Measurements from ENCODE around the gene METTL26.

Gene METTL26

DNA sequence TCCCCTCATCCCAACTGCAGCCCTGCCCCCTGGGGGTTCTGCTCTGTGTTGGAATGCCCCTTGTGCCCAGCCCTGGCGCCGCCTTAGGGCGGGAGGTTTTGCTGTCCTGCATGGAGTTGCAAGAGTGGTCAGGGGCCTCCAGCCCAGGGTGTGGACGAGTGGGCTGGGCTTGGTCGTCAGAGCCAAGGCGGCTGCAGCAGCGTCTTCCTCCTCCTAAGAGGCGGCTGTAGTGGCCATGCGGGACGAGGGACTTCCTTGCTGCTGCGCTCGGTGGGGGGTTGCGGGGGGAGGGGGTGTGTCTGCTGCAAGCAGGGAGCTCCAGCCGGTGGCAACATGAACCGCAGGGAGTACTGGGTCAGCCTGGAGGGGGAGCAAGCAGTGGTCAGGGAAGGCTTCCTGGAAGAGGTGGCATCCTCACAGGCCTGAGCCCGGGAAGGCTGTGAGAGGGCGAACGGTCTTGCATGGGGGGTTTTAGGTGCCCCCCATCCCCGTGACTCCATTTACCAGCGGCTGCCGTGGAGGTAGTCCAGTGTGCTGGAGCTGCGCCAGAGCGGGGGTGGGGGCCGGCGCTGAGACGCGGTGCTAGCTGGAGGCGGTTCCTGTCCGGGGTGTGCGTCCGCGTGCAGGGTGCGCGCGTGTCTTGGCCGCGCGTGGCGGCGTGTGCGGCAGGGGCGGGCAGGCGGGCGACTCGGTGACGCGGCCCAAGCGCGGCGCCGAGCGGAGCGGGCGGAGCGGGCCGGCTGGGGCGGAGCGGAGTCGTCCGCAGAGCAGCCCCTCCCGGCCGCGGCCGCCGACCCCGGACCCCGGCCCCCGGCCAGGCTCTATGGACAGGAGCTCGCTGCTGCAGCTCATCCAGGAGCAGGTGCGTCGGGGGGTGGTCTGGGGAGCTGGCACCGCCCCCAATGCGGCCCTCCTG lies 39.1 kb upstream of the METTL26 start, which contains the start of gene RHBDL1:
Gene RHBDL1, plus strand, starts transcription at position 704 of the 916 bp plus-strand sequence. Its CDS starts 120 bp downstream, at position 824.
- no peak for DNase-seq

DNA sequence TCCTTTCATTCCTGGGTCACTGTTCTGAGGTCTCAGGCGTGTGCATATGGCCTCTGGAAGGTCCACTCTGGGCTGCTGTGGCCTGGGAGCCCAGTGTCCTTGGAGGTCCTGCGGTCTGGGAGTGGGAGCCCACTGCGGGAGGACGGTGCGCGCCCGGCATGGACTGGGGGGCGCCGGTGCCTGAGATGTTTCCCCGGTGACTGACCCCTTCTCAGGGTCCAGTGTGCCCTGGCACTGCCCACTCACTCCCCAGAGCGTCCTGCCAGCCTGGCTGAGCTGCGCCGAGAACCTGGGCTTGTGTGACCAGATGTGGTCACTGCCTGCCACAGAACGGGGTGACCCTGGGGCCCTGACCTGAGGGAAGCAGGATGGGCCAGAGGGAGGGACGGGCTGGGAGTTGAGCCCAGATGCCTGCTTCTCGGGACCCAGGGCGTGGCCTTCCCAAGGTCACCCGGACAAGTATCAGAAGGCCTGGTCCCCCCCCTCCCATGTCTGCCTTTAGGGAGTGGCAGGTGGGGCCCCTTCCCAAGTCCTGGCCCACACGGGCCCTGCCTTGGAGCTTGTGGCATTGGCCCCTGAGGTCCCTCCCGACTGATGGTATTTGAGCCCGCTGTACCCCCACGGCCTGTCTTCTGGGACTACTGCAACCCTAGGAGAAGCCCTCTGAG lies 38.2 kb upstream of the METTL26 start:
- DNase-seq, result no peak

DNA sequence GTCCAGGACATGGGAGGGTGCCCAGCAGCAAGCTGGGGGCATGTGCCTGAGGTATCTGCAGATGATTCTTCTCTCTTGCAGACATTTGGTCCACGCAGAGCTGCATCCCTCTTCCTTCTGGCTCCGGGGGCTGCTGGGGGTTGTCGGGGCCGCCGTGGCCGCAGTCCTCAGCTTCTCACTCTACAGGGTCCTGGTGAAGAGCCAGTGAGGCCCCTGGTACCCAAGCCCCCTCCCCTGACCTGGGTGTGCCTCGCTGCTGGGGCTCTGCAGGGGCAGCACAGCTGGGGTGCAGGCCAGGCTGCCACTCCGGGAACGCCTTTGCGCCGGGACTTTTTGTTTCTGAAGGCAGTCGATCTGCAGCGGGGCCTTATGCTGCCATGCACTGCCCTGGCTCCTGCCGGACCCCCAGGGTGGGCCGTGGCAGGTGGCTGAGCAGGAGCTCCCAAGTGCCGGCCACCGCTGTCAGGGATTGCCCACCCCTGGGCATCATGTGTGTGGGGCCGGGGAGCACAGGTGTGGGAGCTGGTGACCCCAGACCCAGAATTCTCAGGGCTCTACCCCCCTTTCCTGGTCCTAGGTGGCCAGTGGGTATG lies 37.4 kb upstream of the METTL26 start:
- DNase-seq, result no peak

DNA sequence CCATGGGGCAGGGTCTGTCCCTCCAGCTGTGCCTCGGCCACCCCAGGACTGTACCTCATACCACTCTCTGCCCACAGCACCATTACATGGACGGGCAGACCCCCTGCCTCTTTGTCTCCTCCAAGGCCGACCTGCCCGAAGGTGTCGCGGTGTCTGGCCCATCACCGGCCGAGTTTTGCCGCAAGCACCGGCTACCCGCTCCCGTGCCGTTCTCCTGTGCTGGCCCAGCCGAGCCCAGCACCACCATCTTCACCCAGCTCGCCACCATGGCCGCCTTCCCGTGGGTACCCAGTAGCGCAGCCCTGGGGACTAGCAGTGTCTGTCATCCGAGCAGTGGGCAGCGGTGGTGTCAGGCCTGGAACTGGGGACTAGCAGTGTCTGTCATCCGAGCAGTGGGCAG lies 36.7 kb upstream of the METTL26 start:
- no peak for DNase-seq

DNA sequence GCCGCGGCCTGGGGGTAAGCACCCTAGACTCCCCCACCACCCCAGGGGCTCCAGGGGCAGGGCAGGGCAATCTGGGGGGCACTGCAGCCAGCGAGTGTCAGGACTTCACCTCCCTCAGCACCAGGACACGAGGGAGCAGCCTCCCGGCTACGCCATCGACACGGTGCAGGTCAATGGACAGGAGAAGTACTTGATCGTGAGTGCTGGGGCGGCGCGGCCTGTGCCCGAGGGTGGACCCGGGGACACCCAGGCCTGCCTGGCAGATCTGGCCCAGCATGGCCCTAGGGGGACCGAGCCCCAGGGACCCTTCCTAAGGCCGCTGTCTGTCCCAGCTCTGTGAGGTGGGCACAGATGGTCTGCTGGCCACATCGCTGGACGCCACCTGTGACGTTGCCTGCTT lies 36.3 kb upstream of the METTL26 start:
- no peak for DNase-seq

DNA sequence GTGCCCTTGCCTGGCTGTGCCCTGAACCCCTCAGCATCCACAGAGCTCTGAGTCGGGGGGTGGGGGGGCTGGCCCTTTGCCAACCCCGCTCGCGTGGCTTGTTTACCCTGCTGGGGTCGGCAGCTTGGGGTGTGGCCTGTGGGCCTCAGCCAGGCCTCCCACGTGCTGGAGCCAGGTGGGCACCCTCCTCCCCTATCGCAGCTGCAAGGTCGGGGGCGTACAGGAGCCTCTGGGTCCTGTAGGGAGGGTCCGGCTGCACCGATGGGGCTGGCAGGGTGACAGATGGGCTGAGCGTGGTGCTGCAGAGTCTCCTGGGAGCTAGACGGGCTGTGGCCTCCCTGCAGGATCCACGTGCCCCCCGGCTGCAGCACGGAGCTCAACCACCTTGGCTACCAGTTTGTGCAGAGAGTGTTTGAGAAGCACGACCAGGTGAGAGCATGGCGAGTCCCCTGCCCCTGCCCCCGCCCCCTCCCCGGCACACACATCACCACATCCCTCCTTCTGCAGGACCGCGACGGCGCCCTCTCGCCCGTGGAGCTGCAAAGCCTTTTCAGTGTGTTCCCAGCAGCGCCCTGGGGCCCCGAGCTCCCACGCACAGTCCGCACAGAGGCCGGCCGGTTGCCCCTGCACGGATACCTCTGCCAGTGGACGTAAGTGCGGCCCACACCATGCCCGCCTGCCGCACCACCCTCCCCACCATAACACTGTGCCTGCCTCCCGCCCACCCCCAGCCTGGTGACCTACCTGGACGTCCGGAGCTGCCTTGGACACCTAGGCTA lies 35.4 kb upstream of the METTL26 start:
- DNase-seq, result no peak

DNA sequence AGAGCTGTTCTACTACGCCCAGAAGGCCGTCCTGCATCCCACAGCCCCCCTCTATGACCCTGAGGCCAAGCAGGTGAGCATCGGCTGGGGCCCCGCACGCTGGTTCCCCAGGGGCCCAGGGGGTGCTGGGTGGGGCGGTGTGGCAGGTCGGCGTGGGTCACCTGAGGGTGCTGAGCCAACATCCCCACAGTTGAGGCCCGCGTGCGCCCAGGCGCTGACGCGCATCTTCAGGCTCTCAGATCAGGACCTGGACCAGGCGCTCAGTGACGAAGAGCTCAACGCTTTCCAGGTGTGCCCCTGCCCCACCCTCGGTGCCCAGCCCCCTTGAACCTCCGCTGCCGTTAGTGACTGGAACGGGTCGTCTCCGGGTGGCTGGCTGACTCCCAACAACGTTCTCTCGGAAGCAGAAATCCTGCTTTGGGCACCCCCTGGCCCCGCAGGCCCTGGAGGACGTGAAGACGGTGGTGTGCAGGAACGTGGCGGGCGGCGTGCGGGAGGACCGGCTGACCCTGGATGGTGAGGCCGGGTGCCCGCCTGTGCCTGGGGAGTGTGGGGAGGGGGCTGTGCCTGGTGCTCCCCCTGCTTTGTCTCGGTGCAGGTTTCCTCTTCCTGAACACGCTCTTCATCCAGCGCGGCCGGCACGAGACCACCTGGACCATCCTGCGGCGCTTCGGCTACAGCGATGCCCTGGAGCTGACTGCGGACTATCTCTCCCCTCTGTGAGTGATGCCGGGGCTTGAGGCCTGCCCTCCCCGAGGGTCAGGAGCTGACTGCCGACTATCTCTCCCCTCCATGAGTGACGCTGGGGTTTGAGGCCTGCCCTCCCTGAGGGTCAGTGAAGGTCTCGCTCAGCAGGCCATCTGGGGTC lies 34.6 kb upstream of the METTL26 start:
- no peak for DNase-seq

DNA sequence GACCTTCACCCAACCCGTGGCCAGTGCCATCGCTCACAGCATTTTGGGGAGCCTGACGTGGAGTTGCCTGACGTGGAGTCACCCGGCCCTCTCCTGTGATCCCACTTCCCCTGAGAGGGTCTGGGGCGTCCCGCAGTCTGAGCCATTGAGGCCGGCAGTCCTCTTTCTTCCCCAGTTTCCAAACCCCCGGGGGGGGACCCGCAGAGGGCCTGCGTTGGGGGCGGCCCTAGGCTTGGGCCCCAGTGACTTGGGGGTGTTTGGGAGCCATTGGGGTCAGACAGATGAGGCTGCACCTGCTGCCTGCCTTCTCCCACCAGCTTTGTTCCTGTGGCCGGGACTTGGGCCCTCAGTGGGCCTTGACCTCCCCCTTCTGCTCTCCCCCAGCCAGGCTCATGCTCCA lies 33.6 kb upstream of the METTL26 start:
- DNase-seq, result no peak

DNA sequence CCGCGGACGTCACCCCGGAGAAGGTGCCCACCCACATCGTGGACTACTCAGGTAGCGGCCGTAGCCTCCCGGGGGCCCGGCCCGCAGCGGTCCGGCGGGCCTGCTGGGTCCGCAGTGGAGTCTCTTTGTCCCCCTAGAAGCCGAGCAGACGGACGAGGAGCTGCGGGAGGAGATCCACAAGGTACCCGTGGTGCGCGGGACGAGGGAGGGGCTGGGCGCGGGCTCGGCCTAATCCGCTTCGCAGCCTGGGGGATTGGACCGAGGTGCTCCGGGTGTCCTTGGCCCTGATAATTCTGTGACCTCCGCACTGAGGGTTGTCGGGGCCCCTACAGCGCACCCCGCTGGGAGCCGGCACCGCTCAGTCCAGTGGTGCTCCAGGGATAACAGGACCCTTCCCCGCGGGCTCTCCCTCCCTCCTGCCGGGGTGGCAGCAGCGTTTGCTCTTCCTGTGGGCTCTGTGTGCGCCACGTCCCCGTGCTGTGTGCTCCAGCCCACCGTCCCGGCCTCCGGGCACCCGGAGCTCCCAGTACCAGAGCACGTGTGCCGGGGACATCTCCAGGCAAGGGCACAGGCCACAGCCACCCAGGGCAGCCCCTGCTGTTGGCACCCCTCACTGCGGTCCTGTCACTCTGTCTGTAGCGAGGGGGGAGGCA lies 32.5 kb upstream of the METTL26 start:
- no peak for DNase-seq

DNA sequence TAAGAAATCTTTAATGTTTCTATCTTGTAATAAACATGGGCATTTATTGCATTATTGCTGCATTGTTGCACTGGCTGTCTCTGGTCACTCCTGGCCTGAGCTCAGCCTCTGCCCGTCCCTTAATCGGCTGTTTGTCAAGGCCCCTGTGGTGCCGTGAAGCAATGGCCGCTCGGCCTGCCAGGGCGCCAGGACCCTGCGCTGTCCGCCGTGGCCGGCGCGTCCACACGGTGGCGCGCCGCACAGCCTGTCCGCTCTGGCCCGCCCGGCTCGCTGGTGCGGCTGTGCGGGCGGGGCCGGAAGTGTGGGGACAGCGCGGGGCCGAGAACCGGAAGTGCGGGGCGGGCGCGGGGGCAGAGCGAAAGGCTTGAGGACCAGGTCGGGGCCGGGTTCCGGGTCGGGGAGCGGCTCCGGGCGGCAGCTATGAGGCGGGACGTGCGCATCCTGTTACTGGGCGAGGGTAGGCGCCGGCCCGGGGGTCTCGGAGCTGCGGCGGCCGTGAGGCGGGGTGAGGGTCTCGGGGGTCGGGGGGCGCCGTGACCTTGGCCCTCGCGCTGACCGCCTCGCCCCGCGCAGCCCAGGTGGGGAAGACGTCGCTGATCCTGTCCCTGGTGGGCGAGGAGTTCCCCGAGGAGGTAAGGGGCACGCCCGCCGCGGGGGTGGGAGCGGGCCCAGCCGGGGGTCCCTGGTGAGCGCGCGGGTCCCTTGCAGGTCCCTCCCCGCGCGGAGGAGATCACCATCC lies 31.8 kb upstream of the METTL26 start, which contains the start of gene RHOT2:
Gene RHOT2, plus strand, starts transcription at position 353 of the 739 bp plus-strand sequence. Its CDS starts 68 bp downstream, at position 421.
- peak; percentile 97 for DNase-seq

DNA sequence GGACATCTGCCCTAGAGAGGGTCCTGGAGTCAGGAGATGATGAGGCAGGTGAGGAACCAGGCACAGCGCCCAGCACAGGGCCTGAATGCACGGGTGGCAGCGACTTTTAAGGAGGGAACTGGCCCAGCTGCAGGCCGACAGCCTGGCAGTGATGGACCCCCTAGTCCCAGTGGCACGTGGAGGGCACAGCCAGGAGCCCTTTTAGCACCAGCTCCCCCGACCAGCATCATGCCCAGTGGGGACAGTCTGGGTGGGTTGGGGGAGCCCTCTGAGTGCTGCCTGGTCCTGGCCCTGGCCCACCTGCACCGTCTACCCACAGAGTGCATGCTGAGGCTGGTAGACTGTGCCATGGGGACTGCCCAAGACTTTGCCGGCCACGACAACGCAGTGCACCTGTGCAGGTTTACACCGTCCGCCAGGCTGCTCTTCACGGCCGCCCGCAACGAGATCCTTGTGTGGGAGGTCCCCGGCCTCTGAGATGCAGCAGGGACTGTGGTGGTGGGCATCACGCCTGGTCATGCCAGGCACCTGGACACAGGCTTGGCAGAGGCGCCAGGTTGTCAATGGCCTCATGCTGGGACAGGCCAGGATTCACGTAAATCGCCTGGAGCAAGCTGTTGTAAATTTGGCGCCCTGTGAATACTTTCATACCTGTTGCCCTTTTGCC lies 31.1 kb upstream of the METTL26 start:
- DNase-seq, result no peak

DNA sequence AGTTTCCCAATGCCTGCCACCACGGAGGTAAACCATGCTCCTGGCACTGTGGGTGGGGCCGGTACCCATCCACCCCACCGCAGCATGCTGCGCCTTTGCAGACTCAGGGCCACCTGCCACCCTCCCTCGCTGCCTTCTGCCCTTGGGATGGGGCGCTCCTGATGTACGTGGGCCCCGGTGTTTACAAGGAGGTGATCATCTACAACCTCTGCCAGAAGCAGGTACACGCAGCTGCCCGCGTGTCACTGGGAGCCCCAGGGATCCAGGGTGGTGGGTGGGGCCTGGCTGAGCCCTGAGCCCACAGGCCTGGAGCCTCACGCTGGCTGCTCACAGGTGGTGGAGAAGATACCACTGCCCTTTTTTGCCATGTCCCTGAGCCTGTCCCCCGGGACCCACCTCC lies 30.5 kb upstream of the METTL26 start:
- no peak for DNase-seq

DNA sequence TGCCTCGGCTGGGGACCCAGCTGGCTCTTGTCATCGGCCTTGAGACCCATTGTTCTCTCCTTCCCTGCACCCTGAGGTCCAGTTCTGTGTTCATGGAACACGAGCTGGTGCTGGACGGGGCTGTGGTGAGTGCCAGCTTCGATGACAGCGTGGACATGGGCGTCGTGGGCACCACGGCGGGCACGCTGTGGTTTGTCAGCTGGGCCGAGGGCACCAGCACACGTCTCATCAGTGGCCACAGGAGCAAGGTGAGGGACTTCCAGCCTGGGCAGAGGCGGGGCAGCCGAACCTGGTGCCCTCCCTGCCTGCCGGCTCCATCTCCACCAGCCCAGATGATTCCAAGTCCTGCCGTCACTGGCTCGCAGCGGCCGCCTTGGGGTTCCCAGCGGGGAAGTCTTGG lies 26.5 kb upstream of the METTL26 start:
- no peak for DNase-seq

DNA sequence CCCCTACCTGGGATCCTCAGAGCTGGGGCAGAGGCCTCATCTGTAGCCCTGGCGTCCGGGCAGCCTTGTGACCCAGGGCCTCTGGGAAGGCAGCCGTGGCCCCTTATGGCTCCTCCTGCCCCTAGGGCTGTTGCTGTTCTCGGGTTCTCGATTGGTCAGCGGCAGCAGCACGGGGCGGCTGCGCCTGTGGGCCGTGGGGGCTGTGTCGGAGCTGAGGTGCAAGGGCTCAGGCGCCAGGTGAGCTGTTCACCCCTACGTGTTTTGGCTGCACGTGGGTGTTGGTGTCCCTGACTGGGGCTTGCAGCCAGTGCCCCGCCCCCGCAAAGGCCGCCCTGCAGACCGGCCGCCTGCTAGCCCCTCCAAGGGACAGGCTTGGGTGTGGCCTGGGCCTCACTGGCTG lies 26.0 kb upstream of the METTL26 start:
- no peak for DNase-seq

DNA sequence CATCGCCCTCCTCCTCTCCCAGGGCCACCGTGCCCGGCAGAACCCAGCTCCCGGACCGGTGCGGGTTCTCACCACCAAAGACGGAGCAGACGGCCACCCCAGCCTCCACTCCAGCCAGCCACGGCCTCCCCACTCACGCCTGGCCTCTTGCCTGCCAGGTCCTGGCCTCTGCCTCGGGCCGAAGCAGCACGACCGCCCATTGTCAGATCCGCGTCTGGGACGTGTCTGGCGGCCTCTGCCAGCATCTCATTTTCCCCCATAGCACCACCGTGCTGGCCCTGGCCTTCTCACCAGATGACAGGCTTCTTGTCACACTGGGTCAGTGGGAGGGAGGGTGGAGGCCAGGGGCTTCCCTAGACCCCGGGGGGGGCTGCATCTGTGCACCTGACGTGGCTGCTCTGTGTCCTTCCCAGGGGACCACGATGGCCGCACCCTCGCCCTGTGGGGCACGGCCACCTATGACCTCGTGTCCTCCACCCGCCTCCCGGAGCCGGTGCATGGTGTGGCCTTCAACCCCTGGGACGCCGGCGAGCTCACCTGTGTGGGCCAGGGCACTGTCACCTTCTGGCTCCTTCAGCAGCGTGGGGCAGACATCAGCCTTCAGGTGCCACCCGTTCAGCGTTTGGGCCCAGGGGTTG lies 25.2 kb upstream of the METTL26 start:
- no peak for DNase-seq

DNA sequence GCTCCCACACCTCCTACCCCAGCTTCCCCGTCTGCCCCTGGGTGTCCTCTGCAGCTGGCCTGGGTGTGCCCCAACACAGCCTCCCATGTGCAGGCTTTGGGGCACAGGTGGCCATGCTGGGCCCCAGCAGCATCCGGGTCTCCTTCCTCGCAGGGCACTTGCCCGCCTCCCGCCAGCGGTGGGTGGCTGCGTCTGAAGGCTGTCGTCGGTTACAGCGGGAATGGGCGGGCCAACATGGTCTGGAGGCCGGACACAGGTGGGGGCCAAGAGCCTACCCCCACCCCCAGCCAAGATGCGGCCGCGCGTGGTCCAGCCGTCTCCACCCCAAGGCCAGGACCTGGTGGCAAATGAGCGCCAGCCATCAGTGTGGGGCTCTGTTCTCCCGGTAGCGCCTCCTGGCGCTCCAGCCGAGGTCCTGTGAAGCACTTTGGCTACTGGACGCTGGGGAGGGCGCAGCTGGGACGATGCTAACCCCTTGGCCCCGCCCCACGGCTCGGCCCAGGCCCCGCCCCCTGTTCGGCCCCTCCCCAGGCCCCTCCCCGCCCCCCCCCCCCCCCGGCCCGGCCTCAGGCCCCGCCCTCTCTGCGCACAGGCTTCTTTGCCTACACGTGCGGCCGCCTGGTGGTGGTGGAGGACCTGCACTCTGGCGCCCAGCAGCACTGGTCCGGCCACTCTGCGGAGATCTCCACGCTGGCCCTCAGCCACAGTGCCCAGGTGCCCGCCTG lies 24.5 kb upstream of the METTL26 start:
- DNase-seq, result peak; percentile 85

DNA sequence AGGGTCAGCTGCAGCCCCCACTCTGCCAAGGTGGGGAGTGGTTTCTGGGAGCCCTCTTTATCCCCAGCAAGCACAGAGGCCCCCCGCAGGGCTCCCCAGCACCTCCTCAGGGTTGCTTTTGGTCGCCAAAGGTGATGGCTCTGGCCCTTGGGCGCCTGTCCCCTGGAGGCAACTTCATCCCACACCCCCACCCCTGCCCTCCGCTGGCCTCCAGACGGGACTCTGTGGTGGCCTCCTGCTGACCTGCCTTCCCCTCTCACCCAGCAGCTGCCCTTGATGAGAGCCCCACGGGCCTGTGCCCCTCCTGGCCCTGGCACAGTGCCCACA lies 24.0 kb upstream of the METTL26 start:
- peak; percentile 53 for DNase-seq

DNA sequence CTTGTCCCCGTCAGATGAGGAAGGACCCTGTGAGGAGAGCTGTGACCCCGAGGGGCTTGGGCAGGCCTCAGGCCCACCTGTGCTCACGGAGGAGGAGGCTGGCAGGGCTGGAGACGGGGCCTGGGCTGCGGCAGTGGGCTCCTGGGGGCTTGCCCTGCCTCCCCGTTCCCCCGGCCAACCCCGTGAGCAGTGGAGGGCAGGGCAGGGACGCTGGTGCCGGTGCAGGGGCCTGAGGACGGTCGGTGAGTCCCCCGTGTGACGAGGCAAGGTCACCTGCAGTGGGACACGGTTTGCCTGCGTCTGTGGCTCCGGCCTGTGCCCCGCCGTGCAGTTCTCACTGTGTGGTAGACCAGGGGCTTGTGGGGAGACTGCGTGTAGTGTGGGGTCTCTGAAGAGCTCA lies 23.5 kb upstream of the METTL26 start:
- DNase-seq, result no peak
